Panc1 (cell line): ENCODE data around the gene LPP. TPM values are rescaled to one million over a fixed set of nuclear protein-coding genes. Genes with fewer than 3 reads are reported as not detected.

Experiments used
- ATAC-seq: fragments of 200-7000 bp; cut with Tn5 transposase; 2 replicates; pipeline ENCODE4 v1.9.1; 2020; ENCODE audit warnings: mild to moderate bottlenecking, moderate library complexity
- BruUV-seq: library from RNA; stranded (reverse); fragments of 400-500 nt; replicated peaks from 2 replicates; lab custom pipeline; 2021; lab: Mats Ljungman, UMichigan
- CTCF ChIA-PET: fragments of 300-600 bp; sonication (Branson Sonifier 250); formaldehyde crosslinking; loops from one replicate; lab custom pipeline; 2022; ENCODE audit warnings: antibody characterized with exemption; lab: Charles Lee
- POLR2A ChIA-PET: fragments of 300-600 bp; sonication (Branson Sonifier 250); formaldehyde crosslinking; loops from one replicate; lab custom pipeline; 2022; ENCODE audit warnings: antibody characterized with exemption; lab: Charles Lee
- DNase-seq: peaks from one replicate; pipeline ENCODE4 v3.0.0-alpha.2; 2010; ENCODE audit warnings: low read depth, low spot score
- H3K27ac ChIP-seq: 2 replicates; pipeline ENCODE4 v1.5.1; 2011; ENCODE audit warnings: mild to moderate bottlenecking, low read length, inconsistent platforms
- H3K27me3 ChIP-seq: fragments of 200-500 bp; sonication (Bioruptor generic); 2 replicates; pipeline ENCODE4 v1.6.0; 2014; ENCODE audit warnings: low read length, inconsistent platforms; ENCODE audit not compliant: control insufficient read depth, insufficient read depth
- H3K36me3 ChIP-seq: fragments of 200-500 bp; sonication (Bioruptor generic); 2 replicates; pipeline ENCODE4 v1.5.1; 2014; ENCODE audit warnings: inconsistent platforms, mild to moderate bottlenecking, low read length, moderate library complexity; ENCODE audit not compliant: control insufficient read depth, insufficient read depth
- H3K4me1 ChIP-seq: 2 replicates; pipeline ENCODE4 v1.5.1; 2011; ENCODE audit warnings: inconsistent platforms, mild to moderate bottlenecking, low read length, moderate library complexity; ENCODE audit not compliant: control insufficient read depth, insufficient read depth
- H3K4me3 ChIP-seq, 2 experiments: 2 replicates each; pipeline ENCODE4 v1.5.1; 2011 to 2012; ENCODE audit warnings: low read depth in 2 of 2, low read length in 2 of 2, mild to moderate bottlenecking in 2 of 2, inconsistent platforms in 1 of 2, moderate library complexity in 1 of 2
- H3K9me3 ChIP-seq: fragments of 200-500 bp; sonication (Bioruptor generic); 2 replicates; pipeline ENCODE4 v1.5.1; 2014; ENCODE audit warnings: low read depth, mild to moderate bottlenecking, inconsistent platforms, low read length, moderate library complexity; ENCODE audit not compliant: control insufficient read depth, insufficient read depth
- POLR2AphosphoS5 ChIP-seq: IDR thresholded peaks from 2 replicates; pipeline ENCODE4 v1.6.1; 2012; ENCODE audit warnings: mild to moderate bottlenecking, low read depth, low read length, moderate library complexity
- SIN3A ChIP-seq: IDR thresholded peaks from 2 replicates; pipeline ENCODE4 v1.6.1; 2012; ENCODE audit warnings: low read depth, mild to moderate bottlenecking, low read length, moderate library complexity, borderline replicate concordance; ENCODE audit not compliant: insufficient read depth
- TCF7L2 ChIP-seq: IDR thresholded peaks from 2 replicates; pipeline ENCODE4 v1.6.1; 2011; ENCODE audit warnings: mild to moderate bottlenecking, low read depth, low read length, inconsistent platforms
- in situ Hi-C: cut with HindIII; loops from 2 replicates; pipeline ENCODE4 v1.10.0; 2016; ENCODE audit warnings: low sequenced_read_pairs, low pct_unique_long_range_greater_than_20kb
- intact Hi-C: fragments of 100-400 bp; cut with micrococcal nuclease; formaldehyde crosslinking; loops from one replicate; pipeline ENCODE4 v1.10.0; 2022; ENCODE audit not compliant: unreplicated experiment
- total RNA-seq: library from RNA; stranded (reverse); gene quantifications from one replicate; pipeline ENCODE4 v1.2.1, GENCODE V29; 2021; ENCODE audit not compliant: unreplicated experiment
- TF ChIP-seq, protein P1 (sequence below), 2 experiments: IDR thresholded peaks; 2 replicates each; pipeline ENCODE4 v1.6.1; 2011 to 2012; ENCODE audit warnings: low read depth in 2 of 2, control low read depth in 1 of 2, low read length in 1 of 2, mild to moderate bottlenecking in 1 of 2, moderate library complexity in 1 of 2; ENCODE audit not compliant: insufficient read depth in 1 of 2
- TF ChIP-seq, protein P2 (sequence below): fragments of 450-650 bp; IDR thresholded peaks from 2 replicates; pipeline ENCODE4 v1.5.1; 2017; ENCODE audit warnings: mild to moderate bottlenecking

The LPP gene
- total RNA-seq, 1 experiment from 2014 or later = 90.0 TPM

DNA sequence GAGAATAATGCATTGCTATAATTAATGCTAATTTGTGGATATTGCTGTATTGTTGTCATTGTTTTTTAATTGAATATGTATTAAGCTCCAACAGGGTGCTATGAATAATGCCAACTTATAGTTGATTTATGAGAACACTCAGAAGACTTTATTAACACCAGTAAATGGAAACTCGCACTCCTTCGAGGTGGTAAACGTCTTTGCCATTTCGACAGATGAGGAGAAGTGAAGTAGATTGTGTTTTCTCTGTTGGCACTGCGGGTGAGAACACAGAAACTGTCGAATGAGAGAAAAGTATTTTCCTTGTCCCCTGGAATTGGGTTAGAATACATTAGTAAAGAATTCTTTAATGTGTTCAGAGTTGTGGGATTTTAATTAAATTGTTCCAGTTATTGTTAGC lies 354.5 kb downstream of the LPP start:
- no peak overlapping the region for H3K4me3 ChIP-seq
- intact Hi-C loops = no loop called here
- TF ChIP-seq TCF7L2 = no peak
- TF ChIP-seq, protein P1, sequence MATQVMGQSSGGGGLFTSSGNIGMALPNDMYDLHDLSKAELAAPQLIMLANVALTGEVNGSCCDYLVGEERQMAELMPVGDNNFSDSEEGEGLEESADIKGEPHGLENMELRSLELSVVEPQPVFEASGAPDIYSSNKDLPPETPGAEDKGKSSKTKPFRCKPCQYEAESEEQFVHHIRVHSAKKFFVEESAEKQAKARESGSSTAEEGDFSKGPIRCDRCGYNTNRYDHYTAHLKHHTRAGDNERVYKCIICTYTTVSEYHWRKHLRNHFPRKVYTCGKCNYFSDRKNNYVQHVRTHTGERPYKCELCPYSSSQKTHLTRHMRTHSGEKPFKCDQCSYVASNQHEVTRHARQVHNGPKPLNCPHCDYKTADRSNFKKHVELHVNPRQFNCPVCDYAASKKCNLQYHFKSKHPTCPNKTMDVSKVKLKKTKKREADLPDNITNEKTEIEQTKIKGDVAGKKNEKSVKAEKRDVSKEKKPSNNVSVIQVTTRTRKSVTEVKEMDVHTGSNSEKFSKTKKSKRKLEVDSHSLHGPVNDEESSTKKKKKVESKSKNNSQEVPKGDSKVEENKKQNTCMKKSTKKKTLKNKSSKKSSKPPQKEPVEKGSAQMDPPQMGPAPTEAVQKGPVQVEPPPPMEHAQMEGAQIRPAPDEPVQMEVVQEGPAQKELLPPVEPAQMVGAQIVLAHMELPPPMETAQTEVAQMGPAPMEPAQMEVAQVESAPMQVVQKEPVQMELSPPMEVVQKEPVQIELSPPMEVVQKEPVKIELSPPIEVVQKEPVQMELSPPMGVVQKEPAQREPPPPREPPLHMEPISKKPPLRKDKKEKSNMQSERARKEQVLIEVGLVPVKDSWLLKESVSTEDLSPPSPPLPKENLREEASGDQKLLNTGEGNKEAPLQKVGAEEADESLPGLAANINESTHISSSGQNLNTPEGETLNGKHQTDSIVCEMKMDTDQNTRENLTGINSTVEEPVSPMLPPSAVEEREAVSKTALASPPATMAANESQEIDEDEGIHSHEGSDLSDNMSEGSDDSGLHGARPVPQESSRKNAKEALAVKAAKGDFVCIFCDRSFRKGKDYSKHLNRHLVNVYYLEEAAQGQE (IDR thresholded peaks at IDR 0.05; ENCODE audit: insufficient read depth in 1 of 2, low read depth in 2 of 2, low read length in 1 of 2) = no peak
- ATAC-seq (no peak), DNase-seq (no peak)
- H3K9me3 ChIP-seq = peaks cover 8% of the 10 kb centered on the region; the same call in 1 of the 2 replicates
- no peak overlapping the region for H3K27ac ChIP-seq
- BruUV-seq = no TSS peak
- in situ Hi-C loops = no loop called here
- no peaks in the 10 kb centered on the region for H3K36me3 ChIP-seq
- ChIA-PET POLR2A (no interaction called here), CTCF (no interaction called here)
- no peaks in the 10 kb centered on the region for H3K4me1 ChIP-seq
- H3K27me3 ChIP-seq = no peaks in the 10 kb centered on the region

DNA sequence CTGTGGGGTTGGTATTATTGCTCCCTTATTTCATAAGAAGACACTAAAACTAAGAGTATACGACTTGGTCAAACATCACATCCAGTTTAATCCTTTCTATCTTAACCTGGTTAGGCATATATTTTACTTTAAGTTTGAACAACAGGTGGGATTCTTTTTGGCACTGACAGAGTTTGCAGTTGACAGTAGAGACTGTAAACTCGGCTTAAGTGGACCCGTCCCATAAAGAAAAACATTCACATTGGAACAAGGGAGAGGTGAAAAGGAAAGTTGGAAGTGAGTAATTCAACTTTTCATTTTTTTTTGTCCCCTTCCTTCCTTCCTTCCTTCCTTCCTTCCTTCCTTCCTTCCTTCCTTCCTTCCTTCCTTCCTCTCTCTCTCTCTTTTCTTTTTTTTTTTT lies 355.4 kb downstream of the LPP start:
- H3K9me3 ChIP-seq = peaks cover under 1% of the 10 kb centered on the region; the same call in 1 of the 2 replicates
- TF ChIP-seq POLR2AphosphoS5 (no peak), TCF7L2 (no peak)
- CTCF ChIA-PET = no interaction called here
- no peak overlapping the region for H3K4me3 ChIP-seq
- no peak for ATAC-seq
- no TSS peak for BruUV-seq
- H3K36me3 ChIP-seq = no peaks in the 10 kb centered on the region
- no peaks in the 10 kb centered on the region for H3K4me1 ChIP-seq
- POLR2A ChIA-PET = interaction anchor here (0.7 kb wide), 1 partner anchor 55 kb away, joined by 11 read pairs; no protein-coding TSS in a partner anchor
- in situ Hi-C loops = no loop called here
- intact Hi-C loops = no loop called here
- no peak overlapping the region for H3K27ac ChIP-seq
- H3K27me3 ChIP-seq = no peaks in the 10 kb centered on the region
- DNase-seq = no peak

DNA sequence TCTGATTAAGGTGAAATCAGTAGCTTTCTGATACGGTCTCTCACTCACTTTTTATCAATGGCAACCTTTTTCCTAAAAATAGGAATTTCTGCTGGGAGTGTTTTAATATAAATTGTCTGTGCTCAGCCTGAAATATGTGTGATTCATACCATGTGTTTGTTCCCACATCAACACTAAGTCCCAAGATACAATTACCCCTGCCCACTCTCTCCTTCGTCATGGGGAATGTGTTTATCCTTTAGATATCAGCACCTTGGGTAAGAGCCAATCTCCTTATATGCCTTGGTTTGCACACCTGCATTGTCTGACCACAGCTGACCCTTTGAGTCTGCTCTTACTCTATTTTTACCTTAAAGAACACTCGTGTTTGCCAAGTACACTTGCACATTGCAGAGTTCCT lies 356.4 kb downstream of the LPP start:
- BruUV-seq = no TSS peak
- Histone ChIP-seq H3K27me3 (no peaks in the 10 kb centered on the region), H3K27ac (no peak overlapping the region), H3K4me1 (no peaks in the 10 kb centered on the region), H3K9me3 (no peaks in the 10 kb centered on the region), H3K36me3 (no peaks in the 10 kb centered on the region), H3K4me3 (no peak overlapping the region)
- ChIA-PET CTCF (no interaction called here), POLR2A (no interaction called here)
- ATAC-seq (no peak), DNase-seq (no peak)
- TF ChIP-seq POLR2AphosphoS5 (no peak), TCF7L2 (no peak), SIN3A (no peak)
- TF ChIP-seq, protein P1 (IDR thresholded peaks at IDR 0.05; ENCODE audit: insufficient read depth in 1 of 2, low read depth in 2 of 2, low read length in 1 of 2) = no peak
- TF ChIP-seq, protein P2, sequence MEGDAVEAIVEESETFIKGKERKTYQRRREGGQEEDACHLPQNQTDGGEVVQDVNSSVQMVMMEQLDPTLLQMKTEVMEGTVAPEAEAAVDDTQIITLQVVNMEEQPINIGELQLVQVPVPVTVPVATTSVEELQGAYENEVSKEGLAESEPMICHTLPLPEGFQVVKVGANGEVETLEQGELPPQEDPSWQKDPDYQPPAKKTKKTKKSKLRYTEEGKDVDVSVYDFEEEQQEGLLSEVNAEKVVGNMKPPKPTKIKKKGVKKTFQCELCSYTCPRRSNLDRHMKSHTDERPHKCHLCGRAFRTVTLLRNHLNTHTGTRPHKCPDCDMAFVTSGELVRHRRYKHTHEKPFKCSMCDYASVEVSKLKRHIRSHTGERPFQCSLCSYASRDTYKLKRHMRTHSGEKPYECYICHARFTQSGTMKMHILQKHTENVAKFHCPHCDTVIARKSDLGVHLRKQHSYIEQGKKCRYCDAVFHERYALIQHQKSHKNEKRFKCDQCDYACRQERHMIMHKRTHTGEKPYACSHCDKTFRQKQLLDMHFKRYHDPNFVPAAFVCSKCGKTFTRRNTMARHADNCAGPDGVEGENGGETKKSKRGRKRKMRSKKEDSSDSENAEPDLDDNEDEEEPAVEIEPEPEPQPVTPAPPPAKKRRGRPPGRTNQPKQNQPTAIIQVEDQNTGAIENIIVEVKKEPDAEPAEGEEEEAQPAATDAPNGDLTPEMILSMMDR = no peak
- intact Hi-C loops = no loop called here
- in situ Hi-C loops = no loop called here
